SK-N-MC (cell line): ENCODE data around the gene APOBEC2.

ENCODE experiments used
- DNase-seq: peaks from one replicate; pipeline ENCODE4 v3.0.0-alpha.2; 2011; ENCODE audit warnings: low read depth, low spot score
- H3K27ac ChIP-seq: fragments of 200-600 bp; sonication (generic); 2 replicates; pipeline ENCODE4 v1.5.1; 2016; ENCODE audit warnings: mixed run types
- H3K36me3 ChIP-seq: fragments of 200-600 bp; sonication (generic); 2 replicates; pipeline ENCODE4 v1.6.1; 2017; ENCODE audit warnings: antibody characterized with exemption, low read length, mixed read lengths; ENCODE audit not compliant: insufficient read depth
- H3K4me3 ChIP-seq: fragments of 200-600 bp; sonication (generic); 2 replicates; pipeline ENCODE4 v1.5.1; 2016
- H3K9ac ChIP-seq: fragments of 200-600 bp; sonication (generic); 2 replicates; pipeline ENCODE4 v1.8.0; 2017; ENCODE audit warnings: mixed run types, mixed read lengths; ENCODE audit not compliant: insufficient read length
- H3K9me3 ChIP-seq: fragments of 200-600 bp; sonication (generic); 2 replicates; pipeline ENCODE4 v1.6.1; 2017; ENCODE audit warnings: low read depth, mild to moderate bottlenecking, antibody characterized with exemption, low read length, moderate library complexity, mixed read lengths
- EZH2 ChIP-seq: fragments of 200-600 bp; sonication (generic); IDR thresholded peaks from one replicate; pipeline ENCODE4 v1.6.1; 2017; ENCODE audit warnings: antibody characterized with exemption
- FOXP2 ChIP-seq: optimal IDR thresholded peaks from 2 replicates; pipeline ENCODE3; 2011; ENCODE audit warnings: mild to moderate bottlenecking, moderate library complexity; ENCODE audit not compliant: insufficient read depth; ENCODE audit errors: extremely low read length, control extremely low read depth
- POLR2AphosphoS5 ChIP-seq: IDR thresholded peaks from 2 replicates; pipeline ENCODE4 v1.6.1; 2012; ENCODE audit warnings: mild to moderate bottlenecking, low read depth, low read length, borderline replicate concordance

APOBEC2 gene

GRCh38 chr6:41033776-41034175, 19.2 kb upstream of the APOBEC2 start:
- Histone ChIP-seq H3K36me3 (no peaks in the 10 kb centered on the region), H3K27ac (no peak overlapping the region), H3K9me3 (no peaks in the 10 kb centered on the region), H3K4me3 (no peak overlapping the region), H3K9ac (no peak overlapping the region)
- no peak for TF ChIP-seq FOXP2
- TF ChIP-seq EZH2 = no peak
- TF ChIP-seq POLR2AphosphoS5 = no peak
- DNase-seq = no peak

GRCh38 chr6:41036186-41036585, 16.8 kb upstream of the APOBEC2 start:
- H3K9me3 ChIP-seq = no peaks in the 10 kb centered on the region
- no peak overlapping the region for H3K27ac ChIP-seq
- H3K9ac ChIP-seq = no peak overlapping the region
- DNase-seq = no peak
- no peak for TF ChIP-seq POLR2AphosphoS5
- no peak for TF ChIP-seq EZH2
- no peak for TF ChIP-seq FOXP2
- H3K4me3 ChIP-seq = no peak overlapping the region
- no peaks in the 10 kb centered on the region for H3K36me3 ChIP-seq

GRCh38 chr6:41036601-41037000, 16.4 kb upstream of the APOBEC2 start:
- H3K9me3 ChIP-seq = no peaks in the 10 kb centered on the region
- H3K27ac ChIP-seq = no peak overlapping the region
- H3K36me3 ChIP-seq = no peaks in the 10 kb centered on the region
- DNase-seq = no peak
- TF ChIP-seq FOXP2 (no peak), POLR2AphosphoS5 (no peak), EZH2 (no peak)
- H3K4me3 ChIP-seq = no peak overlapping the region
- H3K9ac ChIP-seq = no peak overlapping the region

GRCh38 chr6:41037107-41037900, 15.7 kb upstream of the APOBEC2 start:
- no peak overlapping the region for H3K9ac ChIP-seq
- TF ChIP-seq FOXP2 (no peak), POLR2AphosphoS5 (no peak), EZH2 (no peak)
- no peak for DNase-seq
- no peaks in the 10 kb centered on the region for H3K36me3 ChIP-seq
- H3K27ac ChIP-seq = no peak overlapping the region
- no peak overlapping the region for H3K4me3 ChIP-seq
- no peaks in the 10 kb centered on the region for H3K9me3 ChIP-seq

GRCh38 chr6:41038205-41038604, 14.8 kb upstream of the APOBEC2 start:
- no peak overlapping the region for H3K27ac ChIP-seq
- no peak overlapping the region for H3K9ac ChIP-seq
- no peak overlapping the region for H3K4me3 ChIP-seq
- TF ChIP-seq EZH2 (no peak), POLR2AphosphoS5 (no peak), FOXP2 (no peak)
- no peaks in the 10 kb centered on the region for H3K36me3 ChIP-seq
- H3K9me3 ChIP-seq = no peaks in the 10 kb centered on the region
- no peak for DNase-seq

- H3K27ac ChIP-seq = no peak within 1 kb of the TSS
These were observed 13.7 kb upstream of the APOBEC2 start, which contains the start of gene UNC5CL for GRCh38 chr6:41039060-41039998. UNC5CL (minus strand) TSS chr6:41039221; CDS start chr6:41035074, 4,147 bp downstream.

GRCh38 chr6:41040101-41040939, 12.7 kb upstream of the APOBEC2 start:
- Histone ChIP-seq H3K4me3 (no peak overlapping the region), H3K9ac (no peak overlapping the region), H3K36me3 (no peaks in the 10 kb centered on the region), H3K9me3 (no peaks in the 10 kb centered on the region), H3K27ac (no peak overlapping the region)
- no peak for DNase-seq
- no peak for TF ChIP-seq POLR2AphosphoS5
- TF ChIP-seq FOXP2 = no peak
- no peak for TF ChIP-seq EZH2

More at GRCh38 chr6:41039060-41039998, 13.7 kb upstream of the APOBEC2 start, which contains the start of gene UNC5CL:
- DNase-seq = no peak
- no peak for TF ChIP-seq POLR2AphosphoS5
- no peak for TF ChIP-seq EZH2
- no peak for TF ChIP-seq FOXP2
- Histone ChIP-seq H3K36me3 (no peaks in the 10 kb centered on the region), H3K9ac (no peak within 1 kb of the TSS), H3K9me3 (no peaks in the 10 kb centered on the region), H3K4me3 (no peak within 1 kb of the TSS)
